ENCODE measurements around the gene TEAD4. TPM values are rescaled to one million over a fixed set of nuclear protein-coding genes. Genes with fewer than 3 reads are reported as not detected.

Gene TEAD4
- total RNA-seq, 1 experiment from 2014 or later: 33.8 TPM

GRCh38 chr12:3054374-3054773, 95.2 kb downstream of the TEAD4 start:
- Mint-ChIP-seq H3K36me3 (ENCODE audit: insufficient read depth, unreplicated experiment) (no peaks in the 10 kb centered on the region), H3K4me3 (ENCODE audit: unreplicated experiment) (no peak overlapping the region), H3K27ac (ENCODE audit: low read depth, unreplicated experiment) (no peak overlapping the region), H3K4me1 (ENCODE audit: insufficient read depth, unreplicated experiment) (peaks cover 13% of the 10 kb centered on the region), H3K9me3 (ENCODE audit: unreplicated experiment) (no peaks in the 10 kb centered on the region), H3K27me3 (ENCODE audit: insufficient read depth, unreplicated experiment) (peaks cover 24% of the 10 kb centered on the region)
- BruUV-seq (replicated peaks): no TSS peak
- intact Hi-C loops (cut with micrococcal nuclease): no loop called here
- ChIA-PET CTCF (interaction anchor here (1.1 to 2.0 kb wide), 3 partner anchors 12 to 220 kb away, joined by 4 to 6 read pairs (median 5); no protein-coding TSS in a partner anchor), POLR2A (interaction anchor here (1.2 kb wide), 1 partner anchor 12 kb away, joined by 3 read pairs; no protein-coding TSS in a partner anchor)
- TF ChIP-seq CTCF (IDR thresholded peaks at IDR 0.05; ENCODE audit: unreplicated experiment): no peak
- no peak for DNase-seq (ENCODE audit: unreplicated experiment)

- no peaks in the 10 kb centered on the region for H3K36me3 Mint-ChIP-seq (ENCODE audit: insufficient read depth, unreplicated experiment)
- no TSS peak for BruUV-seq (replicated peaks)
- ChIA-PET CTCF (interaction anchor here (2.0 to 2.1 kb wide), 2 partner anchors 13 to 18 kb away, joined by 6 read pairs; no protein-coding TSS in a partner anchor), POLR2A (interaction anchor here (1.2 kb wide), 1 partner anchor 13 kb away, joined by 3 read pairs; no protein-coding TSS in a partner anchor)
- no peak overlapping the region for H3K27ac Mint-ChIP-seq (ENCODE audit: low read depth, unreplicated experiment)
- DNase-seq (ENCODE audit: unreplicated experiment): no peak
- H3K9me3 Mint-ChIP-seq (ENCODE audit: unreplicated experiment): no peaks in the 10 kb centered on the region
- intact Hi-C loops (cut with micrococcal nuclease): no loop called here
- no peak overlapping the region for H3K4me3 Mint-ChIP-seq (ENCODE audit: unreplicated experiment)
- peaks cover 24% of the 10 kb centered on the region for H3K27me3 Mint-ChIP-seq (ENCODE audit: insufficient read depth, unreplicated experiment)
- TF ChIP-seq CTCF (IDR thresholded peaks at IDR 0.05; ENCODE audit: unreplicated experiment): no peak
- peaks cover 12% of the 10 kb centered on the region for H3K4me1 Mint-ChIP-seq (ENCODE audit: insufficient read depth, unreplicated experiment)
These were observed 96.0 kb downstream of the TEAD4 start for GRCh38 chr12:3055026-3055703.

GRCh38 chr12:3055704-3056467, 96.7 kb downstream of the TEAD4 start:
- H3K4me1 Mint-ChIP-seq (ENCODE audit: insufficient read depth, unreplicated experiment): peaks cover 6% of the 10 kb centered on the region
- no peaks in the 10 kb centered on the region for H3K9me3 Mint-ChIP-seq (ENCODE audit: unreplicated experiment)
- ChIA-PET POLR2A (no interaction called here), CTCF (interaction anchor here (2.0 to 2.1 kb wide), 2 partner anchors 14 to 17 kb away, joined by 6 read pairs; no protein-coding TSS in a partner anchor)
- no peak overlapping the region for H3K4me3 Mint-ChIP-seq (ENCODE audit: unreplicated experiment)
- H3K36me3 Mint-ChIP-seq (ENCODE audit: insufficient read depth, unreplicated experiment): no peaks in the 10 kb centered on the region
- no peak for TF ChIP-seq CTCF (IDR thresholded peaks at IDR 0.05; ENCODE audit: unreplicated experiment)
- DNase-seq (ENCODE audit: unreplicated experiment): no peak
- H3K27ac Mint-ChIP-seq (ENCODE audit: low read depth, unreplicated experiment): no peak overlapping the region
- BruUV-seq (replicated peaks): no TSS peak
- intact Hi-C loops (cut with micrococcal nuclease): no loop called here
- H3K27me3 Mint-ChIP-seq (ENCODE audit: insufficient read depth, unreplicated experiment): peaks cover 24% of the 10 kb centered on the region

GRCh38 chr12:3061059-3061458, 101.9 kb downstream of the TEAD4 start:
- POLR2A ChIA-PET: interaction anchor here (0.9 kb wide), 1 partner anchor 12 kb away, joined by 3 read pairs; no protein-coding TSS in a partner anchor
- DNase-seq (ENCODE audit: unreplicated experiment): no peak
- intact Hi-C loops (cut with micrococcal nuclease): no loop called here
- Mint-ChIP-seq H3K4me1 (ENCODE audit: insufficient read depth, unreplicated experiment) (no peaks in the 10 kb centered on the region), H3K4me3 (ENCODE audit: unreplicated experiment) (no peak overlapping the region), H3K27me3 (ENCODE audit: insufficient read depth, unreplicated experiment) (peaks cover 53% of the 10 kb centered on the region), H3K9me3 (ENCODE audit: unreplicated experiment) (no peaks in the 10 kb centered on the region), H3K36me3 (ENCODE audit: insufficient read depth, unreplicated experiment) (no peaks in the 10 kb centered on the region), H3K27ac (ENCODE audit: low read depth, unreplicated experiment) (no peak overlapping the region)
- no peak for TF ChIP-seq CTCF (IDR thresholded peaks at IDR 0.05; ENCODE audit: unreplicated experiment)
- CTCF ChIA-PET: interaction anchor here (0.7 to 0.9 kb wide), 3 partner anchors 12 to 215 kb away, joined by 3 to 4 read pairs (median 3); no protein-coding TSS in a partner anchor
- no TSS peak for BruUV-seq (replicated peaks)
